ENCODE measurements around the gene NOX4.
"Not testable (repeated sequence)": the region's sequence is repeated elsewhere in the genome, so short reads cannot be mapped to it uniquely, and the experiment has no call there.

Gene NOX4

DNA sequence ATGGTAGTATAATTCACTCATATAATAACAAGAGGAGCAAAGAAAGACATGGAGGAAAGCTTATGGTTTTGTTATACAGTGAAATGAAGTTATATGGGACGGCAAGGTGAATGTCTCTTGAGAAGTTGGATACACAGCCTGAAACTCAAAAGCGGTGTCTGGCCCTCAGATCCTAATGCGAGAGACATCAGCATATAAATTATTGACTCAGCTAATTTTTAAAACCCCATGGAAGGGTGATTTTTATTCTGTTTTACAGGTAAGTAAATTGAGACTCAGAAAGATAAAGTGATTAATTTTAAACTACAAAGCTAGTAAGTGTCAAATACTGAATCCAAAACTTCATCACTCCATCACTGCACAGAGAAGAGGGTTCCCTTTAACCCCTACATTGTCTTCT is 203.2 kb downstream of the NOX4 start:
- DNase-seq = not testable (repeated sequence)

DNA sequence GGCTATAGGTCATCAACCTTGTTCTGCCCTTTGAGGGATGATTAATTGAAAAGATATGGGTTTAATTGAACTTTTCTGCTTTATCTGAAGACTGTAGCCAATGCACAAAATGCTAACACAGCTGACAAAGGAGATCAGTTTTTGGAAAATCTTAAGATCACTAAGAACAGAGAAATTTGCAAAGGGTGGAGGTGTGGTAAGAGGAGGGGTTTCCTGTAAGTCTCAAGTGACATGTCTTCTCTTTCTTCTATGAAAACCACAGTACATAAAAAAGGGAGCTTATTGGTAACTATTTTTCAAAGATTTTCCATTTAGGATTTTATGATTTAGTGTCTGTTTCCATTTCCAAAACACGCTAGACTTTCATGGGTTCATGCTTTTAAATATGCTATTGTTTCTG is 204.6 kb downstream of the NOX4 start:
- not testable (repeated sequence) for DNase-seq

DNA sequence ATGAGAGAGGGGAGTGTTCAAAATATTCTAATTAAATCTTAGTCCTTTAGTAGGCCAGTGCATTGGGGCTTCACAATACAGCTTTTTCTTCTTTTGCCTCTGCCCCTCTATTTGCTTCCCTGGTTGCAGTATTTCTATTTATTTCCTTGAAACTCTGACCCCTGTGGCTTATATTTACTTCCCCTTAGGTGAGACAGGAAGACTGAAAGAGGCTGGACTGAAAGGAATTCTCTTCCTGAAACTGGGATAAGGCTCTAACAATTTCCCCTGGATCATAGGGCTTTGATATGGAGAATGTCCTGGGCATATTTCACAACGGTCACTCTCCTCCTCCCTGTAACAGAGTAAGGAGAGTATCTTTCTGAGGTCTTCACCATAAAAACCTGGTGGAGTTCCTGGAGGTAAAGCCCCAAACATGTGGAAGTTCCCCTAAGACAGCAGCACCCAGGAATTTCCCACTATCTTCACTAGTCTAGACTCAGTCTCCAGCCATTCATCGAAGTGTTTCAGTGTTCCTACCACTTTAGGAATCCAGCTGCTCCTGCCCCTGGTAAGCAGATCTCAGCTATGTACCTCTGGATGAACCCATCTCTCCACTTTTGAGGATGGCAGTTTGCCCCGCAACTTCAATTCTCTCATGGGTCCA is 210.0 kb downstream of the NOX4 start:
- not testable (repeated sequence) for DNase-seq

DNA sequence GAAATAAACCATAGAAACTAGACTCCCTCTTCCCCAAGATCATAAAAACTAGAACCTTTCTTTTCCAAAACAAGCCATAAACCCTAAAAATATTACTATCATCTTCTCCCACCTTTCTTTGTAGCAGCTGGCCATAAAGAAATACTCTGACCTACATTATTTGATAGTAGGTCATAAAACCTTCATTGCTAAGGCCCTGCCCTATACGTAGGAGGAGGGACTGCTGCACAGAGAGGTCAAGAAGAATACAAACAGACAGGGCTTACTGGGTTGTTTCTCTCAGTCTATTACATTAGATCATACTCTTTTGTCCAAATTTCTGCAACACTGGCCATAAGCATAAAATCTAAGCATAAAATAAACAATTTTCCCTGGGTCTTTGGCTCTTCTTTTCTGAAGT is 212.0 kb downstream of the NOX4 start:
- no peak for DNase-seq

DNA sequence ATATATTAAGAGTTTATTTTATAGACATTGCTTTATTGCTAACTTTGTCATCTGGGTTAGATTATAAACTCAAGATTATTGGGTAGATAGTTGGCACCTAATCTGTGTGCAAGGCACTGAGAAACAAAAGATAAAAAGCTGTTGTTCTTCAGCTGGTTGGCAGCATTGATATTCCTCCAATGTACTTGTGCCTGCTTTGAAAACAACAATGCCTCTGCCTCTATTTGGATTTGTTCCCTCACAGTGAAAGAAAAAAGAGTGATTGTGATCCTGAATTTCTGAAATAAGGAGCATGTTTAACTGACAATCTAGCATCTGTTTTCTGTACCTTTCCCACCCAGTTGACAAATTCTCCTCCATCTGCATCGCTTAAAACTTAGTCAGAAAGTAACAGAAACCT is 215.2 kb downstream of the NOX4 start:
- DNase-seq = no peak

Data from MV-4-11 (cell line).